SK-N-SH treated with all-trans-retinoic acid at 6 μM for 48 hours (cell line): Measurements from ENCODE around the gene B2M.
"Not testable (repeated sequence)": the region's sequence is repeated elsewhere in the genome, so short reads cannot be mapped to it uniquely, and the experiment has no call there.

Experiments
- CREB5 ChIP-seq: fragments of 250-450 bp; sonication (Bioruptor Pico); IDR thresholded peaks from 2 replicates; pipeline ENCODE4 v1.5.1; 2020; ENCODE audit warnings: low read depth, mild to moderate bottlenecking, moderate library complexity
- CSRNP3 ChIP-seq: fragments of 250-450 bp; sonication (Bioruptor Pico); IDR thresholded peaks from 2 replicates; pipeline ENCODE4 v1.5.1; 2021; ENCODE audit warnings: mild to moderate bottlenecking, moderate library complexity
- PPARA ChIP-seq: fragments of 250-450 bp; sonication (Bioruptor Pico); IDR thresholded peaks from 2 replicates; pipeline ENCODE4 v1.5.0; 2020; ENCODE audit warnings: mild to moderate bottlenecking, borderline replicate concordance
- RARB ChIP-seq: fragments of 250-450 bp; sonication (Bioruptor Pico); IDR thresholded peaks from 2 replicates; pipeline ENCODE4 v1.8.0; 2021; ENCODE audit warnings: mild to moderate bottlenecking, moderate library complexity
- TSHZ2 ChIP-seq: fragments of 250-450 bp; sonication (Bioruptor Pico); IDR thresholded peaks from 2 replicates; pipeline ENCODE4 v1.5.0; 2020; ENCODE audit warnings: mild to moderate bottlenecking, moderate library complexity
- ZFP30 ChIP-seq: fragments of 450-650 bp; formaldehyde crosslinking; IDR thresholded peaks from 2 replicates; pipeline ENCODE4 v1.5.0; 2022; ENCODE audit warnings: mild to moderate bottlenecking, moderate library complexity
- ZNF565 ChIP-seq: fragments of 450-650 bp; formaldehyde crosslinking; conservative IDR thresholded peaks from 2 replicates; pipeline ENCODE4 v1.5.0; 2020; ENCODE audit warnings: low read depth, mild to moderate bottlenecking, moderate library complexity

- not testable (repeated sequence) for TF ChIP-seq RARB (CRISPR knock-in tag); ZNF565 (CRISPR knock-in tag); TSHZ2; CSRNP3 (CRISPR knock-in tag); ZFP30 (CRISPR knock-in tag); PPARA; CREB5 (CRISPR knock-in tag)
Observed at GRCh38 chr15:44739222-44739847, 28.0 kb downstream of the B2M start.
